Smooth muscle cell of bladder (primary cell): Measurements from ENCODE around the gene FFAR2. TPM values are rescaled to one million over a fixed set of nuclear protein-coding genes. Genes with fewer than 3 reads are reported as not detected.

Source experiments
- total RNA-seq: library from RNA; depleted of rRNA; stranded (reverse); fragments of >200 nt; gene quantifications from 2 replicates; pipeline ENCODE4 v1.2.3, GENCODE V29; 2014

The FFAR2 gene
- total RNA-seq: not detected in 2 replicates

DNA sequence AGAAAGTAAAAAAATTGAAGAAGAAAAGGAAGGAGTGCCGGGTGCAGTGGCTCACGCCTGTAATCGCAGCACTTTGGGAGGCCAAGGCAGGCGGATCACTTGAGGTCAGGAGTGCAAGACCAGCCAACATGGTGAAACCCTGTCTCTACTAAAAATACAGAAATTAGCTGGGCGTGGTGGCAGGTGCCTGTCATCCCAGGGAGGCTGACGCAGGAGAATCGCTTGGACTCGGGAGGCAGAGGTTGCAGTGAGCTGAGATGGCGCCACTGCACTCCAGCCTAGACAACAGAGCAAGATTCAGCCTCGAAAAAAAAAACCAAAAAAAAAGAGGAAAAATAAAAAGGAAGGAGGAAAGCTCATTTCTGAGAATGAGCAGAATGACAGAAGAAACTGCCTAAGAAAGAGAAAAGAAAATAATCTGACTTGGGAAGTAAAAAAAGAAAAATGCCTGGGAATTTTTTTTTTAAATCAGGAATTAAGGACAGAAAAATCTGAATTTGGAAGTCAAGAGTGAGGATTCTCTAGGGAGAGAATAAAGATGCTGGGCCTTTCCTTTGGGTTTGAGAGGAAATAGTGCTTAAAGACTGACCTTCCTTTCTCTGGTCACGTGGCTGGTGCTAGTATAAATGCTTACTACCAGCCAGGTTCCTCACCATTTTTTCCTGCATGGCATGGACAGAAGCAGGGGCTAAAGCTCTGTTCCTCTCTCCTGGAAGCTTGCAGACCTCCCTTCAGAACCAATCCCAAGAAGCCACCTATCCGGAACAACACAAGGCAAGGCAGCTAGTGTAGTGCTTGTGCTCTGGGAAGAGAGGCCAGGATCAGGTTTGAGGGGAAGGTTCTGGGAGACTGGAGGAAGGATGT, at the start of gene FFAR2:
TSS of gene FFAR2 (plus strand) at position 652 of the 864 bp plus-strand sequence. CDS start 1,458 bp downstream, outside the sequence.

DNA sequence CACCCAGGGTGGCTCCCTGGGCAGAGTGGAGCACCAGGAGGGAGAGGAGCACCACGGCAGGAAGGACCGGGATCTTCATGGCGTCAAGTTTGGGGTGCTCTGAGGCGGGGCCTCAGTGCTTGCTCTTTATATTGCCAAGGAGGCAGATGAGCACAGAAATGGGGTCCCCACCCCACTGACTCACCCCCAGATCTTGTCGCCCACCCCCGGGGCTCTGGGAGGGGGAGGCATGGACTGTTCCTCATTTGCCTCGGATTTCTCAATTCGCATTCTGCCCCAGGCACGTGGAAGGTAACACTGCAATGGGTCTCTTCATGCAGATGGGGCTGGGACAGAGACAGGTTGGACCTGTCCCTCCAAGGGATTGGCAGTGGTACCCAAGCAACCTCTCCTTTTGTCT, 42.3 kb downstream of the FFAR2 start, which contains the start of gene KRTDAP:
TSS of gene KRTDAP (minus strand) at position 101 of the 400 bp plus-strand sequence. CDS start at position 79, 22 bp downstream.

Other genes starting within 250 kb of the FFAR2 start
- gene FAM187B, start 219.5 kb upstream of the FFAR2 start, total RNA-seq: not detected in 2 replicates
- gene LSR, start 199.3 kb upstream of the FFAR2 start, total RNA-seq: 0.28 and 0.55 TPM in 2 replicates
- gene USF2, start 179.3 kb upstream of the FFAR2 start, total RNA-seq: 37.0 and 55.7 TPM in 2 replicates
- gene HAMP, start 165.7 kb upstream of the FFAR2 start, total RNA-seq: under 0.01 TPM in 2 replicates
- not detected in 2 replicates for gene MAG, start 156.1 kb upstream of the FFAR2 start, total RNA-seq
- gene CD22, start 119.1 kb upstream of the FFAR2 start, total RNA-seq: 0.09 and 0.14 TPM in 2 replicates
- gene FFAR1, start 100.4 kb upstream of the FFAR2 start, total RNA-seq: not detected in 2 replicates
- gene FFAR3, start 89.8 kb upstream of the FFAR2 start, total RNA-seq: 0.09 and 0.14 TPM in 2 replicates
- not detected in 2 replicates for gene GPR42, start 77.2 kb upstream of the FFAR2 start, total RNA-seq
- not detected in 2 replicates for gene KRTDAP, start 42.2 kb downstream of the FFAR2 start, total RNA-seq
- 4.0 and 18.3 TPM in 2 replicates for gene DMKN, start 65.4 kb downstream of the FFAR2 start, total RNA-seq
- gene SBSN, start 80.1 kb downstream of the FFAR2 start, total RNA-seq: 2.1 and 9.3 TPM in 2 replicates
- gene GAPDHS, start 85.2 kb downstream of the FFAR2 start, total RNA-seq: not detected in 2 replicates
- gene TMEM147, start 97.4 kb downstream of the FFAR2 start, total RNA-seq: 81.8 and 120 TPM in 2 replicates
- not detected in 2 replicates for gene ATP4A, start 115.4 kb downstream of the FFAR2 start, total RNA-seq
- gene PMIS2, start 137.9 kb downstream of the FFAR2 start, total RNA-seq: not detected in 2 replicates
- gene HAUS5, start 164.5 kb downstream of the FFAR2 start, total RNA-seq: 3.0 and 3.5 TPM in 2 replicates
- gene RBM42, start 180.8 kb downstream of the FFAR2 start, total RNA-seq: 33.4 and 34.0 TPM in 2 replicates
- 0.18 and 0.28 TPM in 2 replicates for gene ETV2, start 193.5 kb downstream of the FFAR2 start, total RNA-seq
- gene COX6B1, start 200.1 kb downstream of the FFAR2 start, total RNA-seq: 495 and 644 TPM in 2 replicates
- gene UPK1A, start 218.3 kb downstream of the FFAR2 start, total RNA-seq: 0.09 TPM in 1 of 2 replicates, not detected in the other